Tibial nerve (tissue), 4 donors: ENCODE measurements around the gene LHPP. TPM values are rescaled to one million over a fixed set of nuclear protein-coding genes. Genes with fewer than 3 reads are reported as not detected.

Experiments
- DNase-seq, 2 donors: peaks; one replicate each; pipeline ENCODE4 v3.0.0-alpha.2; 2019; ENCODE audit warnings: low spot score in 2 of 2
- H3K27ac ChIP-seq, 4 donors: fragments of 200-600 bp; sonication (generic) in 3 of 4; one replicate each; pipeline ENCODE4 v1.5.1; 2017 to 2019; ENCODE audit warnings: mild to moderate bottlenecking in 1 of 4
- H3K27me3 ChIP-seq, 2 donors: fragments of 200-600 bp; sonication (generic) in 1 of 2; one replicate each; pipeline versions ENCODE4 v1.5.1 to v1.6.0; 2017 to 2019
- H3K36me3 ChIP-seq, 3 donors: fragments of 200-600 bp; sonication (generic); one replicate each; pipeline ENCODE4 v1.5.1; 2018 to 2019
- H3K4me1 ChIP-seq, 4 donors: fragments of 200-600 bp; sonication (generic) in 3 of 4; one replicate each; pipeline ENCODE4 v1.5.1; 2017 to 2019
- H3K4me3 ChIP-seq, 4 donors: fragments of 200-600 bp; sonication (generic) in 3 of 4; one replicate each; pipeline ENCODE4 v1.5.1; 2017 to 2019; ENCODE audit warnings: mild to moderate bottlenecking in 1 of 4, moderate library complexity in 1 of 4
- H3K9me3 ChIP-seq, 4 donors: fragments of 200-600 bp; sonication (generic) in 3 of 4; one replicate each; pipeline ENCODE4 v1.5.1; 2017 to 2019
- EP300 ChIP-seq, 2 donors: sonication (generic); formaldehyde crosslinking; IDR thresholded peaks; one replicate each; pipeline ENCODE4 v1.6.1; 2017; ENCODE audit warnings: antibody characterized with exemption in 2 of 2, mild to moderate bottlenecking in 1 of 2
- POLR2A ChIP-seq, 2 donors: fragments of 450-650 bp; IDR thresholded peaks; one replicate each; pipeline ENCODE4 v1.6.1; 2017; ENCODE audit warnings: antibody characterized with exemption in 2 of 2, mild to moderate bottlenecking in 2 of 2, moderate library complexity in 2 of 2
- WGBS, 2 donors: methylation state at CpG; one replicate each; pipeline ENCODE4 v1.1.5; 2018; 5-methylcytosine and 5-hydroxymethylcytosine counted together
- total RNA-seq, 4 donors: library from RNA; depleted of rRNA; stranded (reverse); fragments of >200 nt; gene quantifications; one replicate each; pipeline ENCODE4 v1.1.0, GENCODE V29; 2016
- TF ChIP-seq, protein P1 (sequence below), 5 experiments: fragments of 200-600 bp in 3 of 5; fragments of 450-650 bp in 2 of 5; sonication (generic) in 3 of 5; IDR thresholded peaks; one replicate each; pipeline ENCODE4 v1.5.1; 2016 to 2019; ENCODE audit warnings: antibody characterized with exemption in 5 of 5, mild to moderate bottlenecking in 3 of 5, moderate library complexity in 2 of 5

LHPP gene
- total RNA-seq, 4 donors from 2014 or later: 25.5 to 211 (median 123) TPM

DNA sequence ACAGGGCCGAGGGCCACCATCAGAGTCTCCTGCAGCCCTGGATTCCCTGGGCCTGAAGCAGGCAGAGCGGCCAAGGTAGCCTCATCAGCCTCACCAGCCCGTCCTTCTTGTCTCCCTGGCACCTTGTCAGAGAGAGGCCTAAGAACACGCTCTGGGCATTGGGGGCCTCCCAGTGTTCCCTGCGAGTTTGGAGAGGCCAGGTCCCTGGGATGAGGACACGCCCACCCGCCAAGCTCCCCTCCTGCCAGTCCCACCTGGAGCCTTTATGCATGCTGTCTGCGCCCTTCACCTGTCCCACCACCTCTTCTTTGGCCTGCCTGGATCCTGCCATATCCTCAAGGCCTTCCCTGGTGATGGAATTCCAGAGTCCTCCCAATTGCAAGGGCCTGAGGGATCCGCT lies 69.2 kb downstream of the LHPP start:
- no peaks in the 10 kb centered on the region for H3K27me3 ChIP-seq
- no peak for DNase-seq
- H3K9me3 ChIP-seq: no peaks in the 10 kb centered on the region
- H3K4me1 ChIP-seq: peaks cover 0 to 17% (median 4%) of the 10 kb centered on the region in 4 donors
- TF ChIP-seq, protein P1, sequence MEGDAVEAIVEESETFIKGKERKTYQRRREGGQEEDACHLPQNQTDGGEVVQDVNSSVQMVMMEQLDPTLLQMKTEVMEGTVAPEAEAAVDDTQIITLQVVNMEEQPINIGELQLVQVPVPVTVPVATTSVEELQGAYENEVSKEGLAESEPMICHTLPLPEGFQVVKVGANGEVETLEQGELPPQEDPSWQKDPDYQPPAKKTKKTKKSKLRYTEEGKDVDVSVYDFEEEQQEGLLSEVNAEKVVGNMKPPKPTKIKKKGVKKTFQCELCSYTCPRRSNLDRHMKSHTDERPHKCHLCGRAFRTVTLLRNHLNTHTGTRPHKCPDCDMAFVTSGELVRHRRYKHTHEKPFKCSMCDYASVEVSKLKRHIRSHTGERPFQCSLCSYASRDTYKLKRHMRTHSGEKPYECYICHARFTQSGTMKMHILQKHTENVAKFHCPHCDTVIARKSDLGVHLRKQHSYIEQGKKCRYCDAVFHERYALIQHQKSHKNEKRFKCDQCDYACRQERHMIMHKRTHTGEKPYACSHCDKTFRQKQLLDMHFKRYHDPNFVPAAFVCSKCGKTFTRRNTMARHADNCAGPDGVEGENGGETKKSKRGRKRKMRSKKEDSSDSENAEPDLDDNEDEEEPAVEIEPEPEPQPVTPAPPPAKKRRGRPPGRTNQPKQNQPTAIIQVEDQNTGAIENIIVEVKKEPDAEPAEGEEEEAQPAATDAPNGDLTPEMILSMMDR (IDR thresholded peaks at IDR 0.05): no peak
- TF ChIP-seq EP300 (IDR thresholded peaks at IDR 0.05) (no peak), POLR2A (IDR thresholded peaks at IDR 0.05) (no peak)
- H3K27ac ChIP-seq: no peak overlapping the region
- H3K36me3 ChIP-seq: no peaks in the 10 kb centered on the region
- 81 to 87% methylated on average over 2 to 9 of the region's 9 CpGs for WGBS, 2 donors
- no peak overlapping the region for H3K4me3 ChIP-seq

DNA sequence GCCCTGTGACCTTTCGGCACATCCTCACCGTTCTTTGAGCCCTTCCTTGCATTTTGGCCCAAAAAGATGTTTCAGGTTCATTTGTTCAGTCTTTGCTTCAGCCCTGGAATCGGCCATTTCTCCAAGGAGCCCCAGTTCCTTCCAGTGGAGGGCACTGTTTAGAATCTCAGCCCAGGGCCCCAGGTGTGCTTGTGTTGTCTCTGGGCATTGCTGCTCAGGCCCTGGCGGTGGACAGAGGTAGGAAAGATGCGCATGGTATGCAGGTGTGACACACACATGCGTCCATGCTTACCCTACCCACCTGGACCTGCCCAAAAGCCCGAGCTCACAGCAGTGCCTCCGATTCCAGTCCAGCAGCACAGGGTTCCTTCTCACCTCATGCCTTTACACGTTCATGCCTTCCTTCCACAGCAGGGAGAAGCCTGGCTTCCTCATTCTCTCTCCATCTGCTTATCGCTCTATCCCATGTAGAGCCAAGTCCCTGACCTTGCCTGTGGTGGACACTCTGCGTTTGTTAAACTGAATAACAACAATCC lies 70.6 kb downstream of the LHPP start:
- Histone ChIP-seq H3K4me1 (peaks cover 0 to 23% (median 8%) of the 10 kb centered on the region in 4 donors), H3K27me3 (no peaks in the 10 kb centered on the region), H3K4me3 (no peak overlapping the region), H3K9me3 (no peaks in the 10 kb centered on the region), H3K36me3 (no peaks in the 10 kb centered on the region), H3K27ac (no peak overlapping the region)
- TF ChIP-seq, protein P1 (IDR thresholded peaks at IDR 0.05): no peak
- no peak for TF ChIP-seq POLR2A (IDR thresholded peaks at IDR 0.05)
- no peak for TF ChIP-seq EP300 (IDR thresholded peaks at IDR 0.05)
- WGBS, 2 donors: 75 to 80% methylated on average over 11 of the region's 11 CpGs
- no peak for DNase-seq

DNA sequence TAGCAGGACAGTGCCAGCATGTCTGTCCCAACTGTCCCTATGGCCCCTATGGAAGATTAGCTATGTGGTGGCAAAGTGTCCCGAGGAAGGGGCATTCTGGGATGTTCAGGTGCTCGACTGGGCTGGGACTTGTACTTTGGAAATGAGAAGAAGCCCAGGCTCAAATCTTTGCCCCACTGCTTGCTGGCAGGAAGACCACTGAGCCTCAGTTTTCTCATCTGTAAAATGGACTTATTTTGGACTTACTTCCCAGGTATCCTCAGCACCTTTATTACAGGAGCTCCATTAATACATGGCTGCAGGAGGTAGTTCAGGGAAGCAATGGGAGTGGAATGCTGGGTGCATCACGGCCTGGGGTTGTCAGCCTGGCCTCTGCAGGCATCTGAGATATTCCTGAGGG lies 71.2 kb downstream of the LHPP start:
- no peak overlapping the region for H3K27ac ChIP-seq
- no peaks in the 10 kb centered on the region for H3K9me3 ChIP-seq
- WGBS, 2 donors: 91 to 92% methylated on average over 3 of the region's 3 CpGs
- H3K4me1 ChIP-seq: peaks cover 0 to 23% (median 8%) of the 10 kb centered on the region in 4 donors
- DNase-seq: no peak
- no peak for TF ChIP-seq EP300 (IDR thresholded peaks at IDR 0.05)
- TF ChIP-seq POLR2A (IDR thresholded peaks at IDR 0.05): no peak
- TF ChIP-seq, protein P1 (IDR thresholded peaks at IDR 0.05): no peak
- H3K27me3 ChIP-seq: no peaks in the 10 kb centered on the region
- no peak overlapping the region for H3K4me3 ChIP-seq
- no peaks in the 10 kb centered on the region for H3K36me3 ChIP-seq

DNA sequence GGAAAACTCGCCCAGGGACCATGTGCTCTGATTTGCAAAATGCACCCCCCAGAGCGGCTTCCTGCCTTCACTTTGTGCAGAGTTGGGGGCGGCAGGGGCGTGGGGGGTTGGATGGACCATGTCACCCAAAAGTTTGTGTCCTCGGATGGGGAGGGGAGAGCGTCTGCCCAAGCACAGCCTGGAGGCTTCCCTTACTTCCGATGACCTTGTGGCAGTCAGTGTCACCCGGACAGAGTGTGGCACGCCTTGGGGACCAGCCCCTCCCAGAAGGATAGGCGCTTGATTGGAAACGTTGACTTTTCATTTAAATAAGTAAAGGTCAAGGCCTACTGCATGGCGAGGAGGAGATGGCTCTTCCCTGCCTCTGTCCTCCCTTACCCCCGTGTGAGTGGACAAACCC lies 71.6 kb downstream of the LHPP start:
- no peaks in the 10 kb centered on the region for H3K27me3 ChIP-seq
- no peaks in the 10 kb centered on the region for H3K36me3 ChIP-seq
- DNase-seq: no peak
- H3K4me1 ChIP-seq: peaks cover 0 to 23% (median 8%) of the 10 kb centered on the region in 4 donors
- H3K4me3 ChIP-seq: no peak overlapping the region
- no peak for TF ChIP-seq POLR2A (IDR thresholded peaks at IDR 0.05)
- no peak for TF ChIP-seq EP300 (IDR thresholded peaks at IDR 0.05)
- TF ChIP-seq, protein P1 (IDR thresholded peaks at IDR 0.05): no peak
- WGBS, 2 donors: 87 to 90% methylated on average over 12 to 13 of the region's 13 CpGs
- no peaks in the 10 kb centered on the region for H3K9me3 ChIP-seq
- no peak overlapping the region for H3K27ac ChIP-seq

DNA sequence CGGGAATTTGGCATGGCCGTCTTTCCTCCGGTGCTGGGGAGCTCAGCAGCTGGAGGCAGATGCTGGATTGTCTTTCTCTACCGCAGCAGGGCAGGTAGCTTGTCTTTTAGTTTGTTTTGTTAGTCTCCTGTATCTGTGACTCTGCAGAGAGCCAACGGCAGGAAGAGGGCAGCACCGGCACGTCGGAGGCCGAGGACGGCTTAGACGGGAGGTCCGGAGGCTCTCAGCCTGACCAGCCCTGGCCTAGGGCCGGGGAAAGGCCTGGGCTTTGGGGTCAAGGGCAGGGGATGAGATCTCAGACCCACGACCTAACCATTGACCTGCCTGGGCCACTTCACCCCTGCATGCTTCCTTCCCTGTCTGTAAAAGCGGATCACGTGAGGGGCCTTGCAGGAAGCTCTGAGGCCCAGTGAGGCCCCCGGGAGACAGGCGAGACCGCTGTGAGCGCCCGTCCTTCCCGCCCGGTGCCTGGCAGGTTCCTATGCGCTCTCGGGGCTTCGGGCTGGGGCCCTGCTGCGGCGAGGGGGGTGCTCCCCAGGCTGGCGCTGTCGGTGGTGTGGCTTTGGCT lies 72.7 kb downstream of the LHPP start:
- DNase-seq: no peak

More for the DNA sequence above, 72.7 kb downstream of the LHPP start:
- no peak overlapping the region for H3K4me3 ChIP-seq
- WGBS, 2 donors: 35 to 57% methylated on average over 30 of the region's 30 CpGs
- no peaks in the 10 kb centered on the region for H3K27me3 ChIP-seq
- H3K27ac ChIP-seq: peak overlapping the region in 1 of 4 donors; percentile 24
- peaks cover 0 to 23% (median 8%) of the 10 kb centered on the region in 4 donors for H3K4me1 ChIP-seq
- H3K9me3 ChIP-seq: no peaks in the 10 kb centered on the region
- TF ChIP-seq POLR2A (IDR thresholded peaks at IDR 0.05): no peak
- TF ChIP-seq, protein P1 (IDR thresholded peaks at IDR 0.05): peak; percentile 29 to 62 (median 52)
- no peaks in the 10 kb centered on the region for H3K36me3 ChIP-seq
